Panc1 (cell line): ENCODE results near the gene TRIM49B. TPM values are rescaled to one million over a fixed set of nuclear protein-coding genes. Genes with fewer than 3 reads are reported as not detected.

ENCODE experiments used
- total RNA-seq: library from RNA; stranded (reverse); gene quantifications from one replicate; pipeline ENCODE4 v1.2.1, GENCODE V29; 2021; ENCODE audit not compliant: unreplicated experiment

The TRIM49B gene
- total RNA-seq, 1 experiment from 2014 or later = not detected

Other genes starting within 250 kb of the TRIM49B start
- not detected for gene TRIM51G, start 44.9 kb upstream of the TRIM49B start, total RNA-seq
- gene TRIM64C, start 30.3 kb downstream of the TRIM49B start, total RNA-seq = not detected
- 0.98 TPM for gene FOLH1, start 179.8 kb downstream of the TRIM49B start, total RNA-seq